ENCODE measurements around the gene ACADM.
A peak's percentile ranks its signal among the peaks of the same experiment; 100 is the strongest.
"Not testable (repeated sequence)": the region's sequence is repeated elsewhere in the genome, so short reads cannot be mapped to it uniquely, and the experiment has no call there.

The ACADM gene

DNA sequence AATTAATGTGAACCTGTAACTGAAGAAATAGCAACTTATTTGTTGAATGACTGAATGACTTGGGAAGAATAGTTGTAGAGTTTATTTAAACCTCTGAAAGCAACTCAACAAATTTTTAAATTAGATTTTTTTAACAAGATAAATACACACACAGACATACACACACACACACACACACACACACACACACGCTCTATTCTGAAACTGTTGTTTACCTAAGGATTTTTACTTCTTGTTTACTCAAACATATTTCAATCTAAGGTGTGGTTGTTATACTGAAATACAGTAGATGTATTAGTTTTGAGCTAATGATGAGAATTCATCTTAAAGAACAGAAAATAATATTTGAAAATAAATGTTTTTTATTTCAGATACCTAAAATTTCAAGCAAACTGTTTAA is 11.5 kb downstream of the ACADM start:
- no peak for DNase-seq (ENCODE audit: low read depth, low spot score)

DNA sequence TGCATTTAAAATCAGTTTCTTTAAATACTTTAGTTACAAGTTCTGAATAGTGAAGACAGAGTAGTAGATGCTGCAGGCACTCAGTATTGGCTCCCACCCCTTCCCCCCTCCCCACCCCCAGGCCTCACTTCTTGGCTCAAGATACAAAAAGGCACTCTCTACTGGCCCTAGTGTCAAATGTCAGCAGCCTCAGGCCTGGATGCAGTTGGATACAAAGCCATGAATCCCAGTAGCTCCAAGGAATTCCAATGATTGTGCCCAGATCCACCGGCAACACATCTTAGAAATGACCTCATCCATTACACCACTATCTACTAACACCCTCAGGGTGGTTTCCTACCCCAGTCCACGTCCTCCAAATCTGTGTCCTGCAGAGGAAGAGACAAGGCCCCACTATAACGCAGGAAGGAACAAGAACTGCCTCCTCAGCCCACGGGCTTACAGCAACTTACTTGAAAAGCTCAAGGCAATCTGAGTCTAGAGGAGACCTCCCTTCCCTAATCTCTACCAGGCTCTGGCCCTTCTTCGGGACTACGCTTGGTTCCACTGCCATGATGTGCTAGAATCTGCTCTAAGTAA is 17.6 kb downstream of the ACADM start:
- DNase-seq (ENCODE audit: low read depth, low spot score), result no peak

DNA sequence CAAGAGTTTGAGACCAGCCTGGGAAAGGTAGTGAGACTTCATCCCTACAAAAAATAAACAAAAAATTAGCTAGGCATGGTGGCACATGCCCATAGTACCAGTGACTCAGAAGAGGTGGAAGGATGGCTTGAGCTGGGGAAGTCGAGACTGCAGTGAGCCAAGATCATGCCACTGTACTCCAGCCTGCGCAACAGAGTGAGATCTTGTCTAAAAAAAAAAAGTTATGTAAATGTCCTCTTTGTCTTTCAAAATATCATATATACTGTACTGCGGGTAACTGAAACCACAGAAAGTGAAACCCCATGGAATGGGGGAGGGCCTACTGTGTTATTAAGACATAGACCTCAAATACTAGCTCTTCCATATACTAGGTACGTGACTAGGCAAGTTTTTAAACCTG is 20.8 kb downstream of the ACADM start:
- DNase-seq (ENCODE audit: low read depth, low spot score), result no peak

DNA sequence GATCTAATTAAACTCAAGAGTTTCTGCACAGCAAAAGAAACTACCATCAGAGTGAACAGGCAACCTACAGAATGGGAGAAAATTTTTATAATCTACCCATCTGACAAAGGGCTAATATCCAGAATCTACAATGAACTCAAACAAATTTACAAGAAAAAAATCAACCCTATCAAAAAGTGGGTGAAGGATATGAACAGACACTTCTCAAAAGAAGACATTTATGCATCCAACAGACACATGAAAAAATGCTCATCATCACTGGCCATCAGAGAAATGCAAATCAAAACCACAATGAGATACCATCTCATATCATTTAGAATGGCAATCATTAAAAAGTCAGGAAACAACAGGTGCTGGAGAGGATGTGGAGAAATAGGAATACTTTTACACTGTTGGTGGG is 32.7 kb downstream of the ACADM start:
- DNase-seq (ENCODE audit: low read depth, low spot score), result not testable (repeated sequence)

DNA sequence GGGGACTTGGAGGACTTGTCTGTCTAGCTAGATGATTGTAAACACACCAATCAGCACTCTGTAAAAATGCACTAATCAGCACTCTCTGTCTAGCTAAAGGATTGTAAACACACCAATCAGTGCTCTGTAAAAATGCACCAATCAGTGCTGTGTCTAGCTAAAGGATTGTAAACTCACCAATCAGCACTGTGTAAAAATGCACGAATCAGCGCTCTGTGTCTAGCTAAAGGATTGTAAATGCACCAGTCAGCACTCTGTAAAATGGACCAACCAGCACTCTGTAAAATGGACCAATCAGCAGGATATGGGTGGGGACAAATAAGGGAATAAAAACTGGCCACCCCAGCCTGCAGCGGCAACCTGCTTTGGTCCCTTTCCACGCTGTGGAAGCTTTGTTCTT is 34.0 kb downstream of the ACADM start:
- DNase-seq (ENCODE audit: low read depth, low spot score), result not testable (repeated sequence)

DNA sequence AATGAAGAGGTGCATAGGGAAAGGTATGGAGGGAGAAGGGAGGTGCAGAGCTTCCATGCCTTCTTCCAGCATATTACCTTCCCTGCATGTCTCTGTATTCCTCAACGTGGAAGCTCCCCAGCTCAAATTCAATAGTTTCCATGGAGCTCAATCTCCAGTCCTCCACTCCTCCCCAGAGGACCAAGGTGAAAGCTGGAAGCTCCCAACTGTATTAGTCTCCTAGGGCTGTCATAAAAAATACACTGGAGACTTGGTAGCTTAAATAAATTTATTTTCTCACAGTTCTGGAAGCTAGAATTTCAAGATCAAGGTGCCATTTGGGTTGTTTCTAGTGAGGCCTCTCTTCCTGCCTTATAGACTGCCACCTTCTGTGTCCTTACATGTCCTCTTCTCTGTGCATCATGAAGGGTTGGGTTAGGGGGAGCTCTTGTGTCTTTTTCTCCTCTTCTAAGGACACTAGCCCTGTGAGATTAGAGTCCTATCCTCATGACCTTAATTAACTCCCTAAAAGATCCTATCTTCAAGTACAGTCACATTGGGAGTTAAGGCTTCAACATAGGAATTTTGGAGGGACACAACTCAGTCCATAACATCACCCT is 39.6 kb downstream of the ACADM start:
- DNase-seq (ENCODE audit: low read depth, low spot score), result no peak

DNA sequence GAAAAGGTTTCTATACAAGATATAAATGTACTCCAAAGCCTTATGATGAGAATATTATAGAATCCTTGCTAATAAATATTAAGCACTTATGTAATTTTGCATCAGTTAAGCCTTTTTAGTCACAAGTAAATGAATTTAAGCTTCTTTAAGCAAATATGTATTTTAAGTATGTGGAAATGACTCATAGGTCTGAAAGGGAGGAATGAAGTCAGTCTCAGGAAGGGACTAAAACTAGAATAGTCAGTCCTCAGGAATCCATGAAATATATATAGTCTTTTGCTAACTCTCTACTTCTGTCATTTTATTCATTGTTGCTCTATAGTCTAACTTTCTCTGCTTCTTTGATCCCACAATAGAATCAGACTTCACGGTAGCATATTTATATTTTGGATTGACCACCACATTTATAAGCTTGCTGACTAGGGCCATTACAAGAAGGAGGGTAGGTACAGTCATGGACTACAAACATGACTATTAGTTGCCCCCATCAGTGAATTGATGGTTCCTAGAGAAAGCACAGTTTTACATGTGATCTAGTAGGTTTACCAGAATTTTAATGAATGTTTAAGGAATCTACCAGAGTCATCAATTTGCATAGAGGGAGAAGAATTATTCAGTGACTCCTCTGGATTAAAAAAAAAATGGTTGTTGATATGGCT is 41.3 kb downstream of the ACADM start:
- DNase-seq (ENCODE audit: low read depth, low spot score), result no peak

DNA sequence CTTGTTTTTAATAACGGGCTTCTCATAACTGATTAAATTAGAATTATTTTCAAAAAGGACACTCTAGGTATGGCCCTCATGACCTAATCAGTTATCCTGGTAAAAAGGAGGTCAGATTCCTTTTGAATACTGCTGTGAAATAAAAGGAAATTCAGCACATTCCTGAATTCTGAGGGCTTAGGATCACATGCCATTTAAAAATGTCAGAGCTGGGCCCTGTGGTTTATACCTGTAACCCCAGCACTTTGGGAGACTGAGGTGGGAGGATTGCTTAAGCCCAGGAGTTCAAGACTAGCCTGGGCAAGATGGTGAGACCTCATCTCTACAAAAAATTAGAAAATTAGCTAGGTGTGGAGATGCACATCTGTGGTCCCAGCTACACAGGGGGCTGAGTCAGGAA is 43.5 kb downstream of the ACADM start:
- DNase-seq (ENCODE audit: low read depth, low spot score), result no peak

DNA sequence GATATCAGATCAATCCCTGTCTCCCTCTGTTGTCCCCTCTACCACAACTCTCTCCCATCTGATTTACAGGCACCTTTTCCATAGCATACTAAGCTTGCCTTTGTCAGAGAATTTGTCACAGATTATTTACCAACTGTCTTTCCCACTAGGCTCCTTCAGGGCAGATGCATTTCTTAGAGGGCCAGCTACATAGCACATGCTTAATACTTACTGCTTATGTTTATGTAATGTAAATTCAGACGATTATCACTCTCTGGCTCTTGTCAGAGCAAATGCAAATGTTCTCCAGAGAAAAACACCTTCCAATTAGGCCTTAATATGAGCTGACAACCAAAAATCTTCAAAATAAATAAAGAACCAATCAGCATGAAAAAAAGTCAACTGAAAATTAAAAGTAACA is 46.3 kb downstream of the ACADM start:
- no peak for DNase-seq (ENCODE audit: low read depth, low spot score)

DNA sequence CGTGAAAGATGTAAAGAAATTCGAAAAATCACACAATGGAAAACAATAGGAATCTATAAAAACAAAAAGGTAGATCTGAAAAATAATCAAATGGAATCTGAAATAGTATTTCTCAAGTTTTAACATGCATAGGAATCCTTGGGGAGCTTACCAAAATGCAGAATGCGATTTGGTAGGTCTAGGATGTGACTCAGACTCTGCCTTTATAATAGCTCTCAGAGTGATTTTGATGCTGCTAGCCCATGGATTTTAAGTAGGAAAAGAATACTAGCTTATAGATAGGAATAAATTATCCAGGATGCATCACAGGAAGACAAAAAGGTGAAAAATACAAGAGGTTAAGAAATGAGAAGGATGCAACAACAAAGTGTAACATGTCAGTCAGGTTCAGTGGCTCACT is 47.5 kb downstream of the ACADM start:
- DNase-seq (ENCODE audit: low read depth, low spot score), result no peak

DNA sequence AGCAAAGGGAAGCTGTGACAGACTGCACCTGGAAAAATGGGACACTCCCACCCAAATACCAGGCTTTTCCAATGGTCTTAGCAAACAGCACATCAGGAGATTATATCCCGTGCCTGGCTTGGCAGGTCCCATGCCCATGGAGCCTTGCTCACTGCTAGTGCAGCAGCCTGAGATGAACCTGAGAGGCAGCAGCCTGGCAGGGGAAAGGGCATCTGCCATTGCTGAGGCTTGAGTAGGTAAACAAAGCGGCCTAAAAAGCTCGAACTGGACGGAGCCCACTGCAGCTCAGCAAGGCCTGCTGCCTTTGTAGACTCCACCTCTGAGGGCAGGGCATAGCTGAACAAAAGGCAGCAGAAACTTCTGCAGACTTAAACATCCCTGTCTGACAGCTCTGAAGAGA is 53.3 kb downstream of the ACADM start:
- DNase-seq (ENCODE audit: low read depth, low spot score), result not testable (repeated sequence)

DNA sequence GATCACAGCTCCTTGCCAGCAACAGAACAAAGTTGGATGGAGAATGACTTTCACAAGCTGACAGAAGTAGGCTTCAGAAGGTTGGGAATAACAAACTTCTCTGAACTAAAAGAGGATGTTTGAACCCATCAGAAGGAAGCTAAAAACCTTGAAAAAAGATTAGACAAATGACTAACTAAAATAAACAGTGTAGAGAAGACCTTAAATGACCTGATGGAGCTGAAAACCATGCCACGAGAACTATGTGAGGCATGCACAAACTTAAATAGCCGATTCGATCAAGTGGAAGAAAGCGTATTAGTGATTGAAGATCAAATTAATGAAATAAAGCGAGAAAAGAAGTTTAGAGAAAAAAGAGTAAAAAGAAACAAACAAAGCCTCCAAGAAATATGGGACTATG is 54.2 kb downstream of the ACADM start:
- not testable (repeated sequence) for DNase-seq (ENCODE audit: low read depth, low spot score)

DNA sequence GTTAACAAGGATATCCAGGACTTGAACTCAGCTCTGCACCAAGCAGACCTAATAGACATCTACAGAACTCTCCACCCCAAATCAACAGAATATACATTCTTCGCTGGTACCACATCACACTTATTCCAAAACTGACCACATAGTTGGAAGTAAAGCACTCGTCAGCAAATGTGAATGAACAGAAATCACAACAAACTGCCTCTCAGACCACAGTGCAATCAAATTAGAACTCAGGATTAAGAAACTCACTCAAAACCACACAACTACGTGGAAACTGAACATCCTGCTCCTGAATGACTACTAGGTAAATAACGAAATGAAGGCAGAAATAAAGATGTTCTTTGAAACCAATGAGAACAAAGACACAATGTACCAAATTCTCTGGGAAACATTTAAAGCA is 55.7 kb downstream of the ACADM start:
- DNase-seq (ENCODE audit: low read depth, low spot score), result not testable (repeated sequence)

DNA sequence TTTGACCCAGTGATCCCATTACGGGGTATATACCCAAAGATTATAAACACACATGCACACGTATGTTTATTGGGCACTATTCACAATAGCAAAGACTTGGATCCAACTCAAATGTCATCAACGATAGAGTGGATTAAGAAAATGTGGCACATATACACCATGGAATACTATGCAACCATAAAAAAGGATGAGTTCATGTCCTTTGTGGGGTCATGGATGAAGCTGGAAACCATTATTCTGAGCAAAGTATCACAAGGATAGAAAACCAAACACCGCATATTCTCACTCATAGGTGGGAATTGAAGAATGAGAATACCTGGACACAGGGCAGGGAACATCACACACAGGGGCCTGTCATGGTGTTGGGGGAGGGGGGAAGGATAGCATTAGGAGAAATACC is 59.4 kb downstream of the ACADM start:
- not testable (repeated sequence) for DNase-seq (ENCODE audit: low read depth, low spot score)

DNA sequence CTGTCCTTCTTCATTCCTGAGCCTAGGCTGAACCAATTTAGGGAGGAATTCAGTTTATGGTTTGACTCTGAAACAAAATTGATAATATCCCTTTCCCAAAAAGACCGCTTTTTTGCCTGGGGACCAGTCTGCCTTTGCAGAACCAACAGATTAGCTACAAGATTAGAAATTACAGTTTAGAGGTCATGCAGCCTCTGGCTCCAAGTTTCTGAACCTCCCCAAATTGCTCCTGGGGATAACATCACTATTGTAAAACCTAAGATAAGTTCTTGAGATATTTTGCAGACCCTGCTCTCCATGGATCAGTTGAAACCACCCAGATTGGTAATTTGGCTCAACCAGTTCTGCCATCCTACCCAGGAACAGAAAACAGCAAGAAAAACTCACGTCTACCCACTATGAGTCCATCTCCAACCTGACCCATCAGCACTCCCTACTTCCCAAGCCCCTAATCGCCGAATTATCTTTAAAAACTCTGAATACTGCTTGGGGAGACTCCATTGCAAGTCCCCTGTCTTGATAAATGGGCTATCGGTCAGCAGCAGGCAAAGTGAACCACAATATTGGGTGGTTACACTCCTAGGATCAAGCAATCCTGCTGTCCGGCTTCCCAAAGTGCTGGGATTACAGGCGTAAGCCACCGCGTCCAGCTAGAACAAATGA is 60.9 kb downstream of the ACADM start:
- no peak for DNase-seq (ENCODE audit: low read depth, low spot score)

DNA sequence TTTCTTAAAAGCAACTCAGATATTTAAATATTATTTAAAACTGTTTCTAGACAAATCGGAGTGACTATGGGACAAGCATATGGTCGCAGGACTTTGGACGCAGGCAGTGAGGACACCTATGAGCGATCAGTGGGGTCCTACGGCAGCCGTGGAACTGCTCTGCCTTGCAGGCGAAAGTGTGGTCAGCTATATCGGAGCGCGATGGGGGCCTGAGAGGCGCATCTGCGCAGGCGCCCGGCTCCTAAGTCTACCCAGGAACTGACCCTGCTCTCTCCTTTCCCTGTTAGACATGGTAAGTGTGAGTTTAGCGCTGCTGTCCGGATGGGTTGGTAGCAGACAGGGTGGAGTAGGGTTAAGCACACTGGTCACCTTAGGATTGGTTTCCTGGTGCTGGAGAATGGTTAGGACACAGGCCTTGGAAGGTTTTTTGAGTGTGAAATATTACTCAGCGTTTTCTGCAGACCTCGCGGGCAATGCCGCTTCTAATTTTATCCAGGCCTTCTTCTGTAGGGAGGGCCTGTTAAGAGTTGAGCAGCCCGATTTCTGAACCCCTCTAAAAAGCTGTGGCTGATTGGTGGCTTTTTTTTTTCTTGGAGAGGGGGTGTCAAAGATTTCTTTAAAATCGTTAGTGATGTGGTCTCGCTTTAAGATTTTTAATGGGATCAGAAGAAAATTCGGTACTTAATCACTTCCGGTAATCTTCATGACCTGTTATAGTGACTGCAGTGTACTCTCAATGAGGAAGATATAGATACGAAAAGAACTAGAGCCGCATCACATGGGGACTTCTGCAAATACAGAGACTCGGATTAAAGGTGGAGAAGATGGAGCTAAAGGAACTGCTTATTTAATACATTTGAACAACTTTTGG is 61.7 kb downstream of the ACADM start, which contains the start of gene RABGGTB:
Gene RABGGTB (plus strand): TSS at position 274 of the 871 bp plus-strand sequence. CDS start 16 bp downstream, at position 290.
- peak; percentile 86 for DNase-seq (ENCODE audit: low read depth, low spot score)

DNA sequence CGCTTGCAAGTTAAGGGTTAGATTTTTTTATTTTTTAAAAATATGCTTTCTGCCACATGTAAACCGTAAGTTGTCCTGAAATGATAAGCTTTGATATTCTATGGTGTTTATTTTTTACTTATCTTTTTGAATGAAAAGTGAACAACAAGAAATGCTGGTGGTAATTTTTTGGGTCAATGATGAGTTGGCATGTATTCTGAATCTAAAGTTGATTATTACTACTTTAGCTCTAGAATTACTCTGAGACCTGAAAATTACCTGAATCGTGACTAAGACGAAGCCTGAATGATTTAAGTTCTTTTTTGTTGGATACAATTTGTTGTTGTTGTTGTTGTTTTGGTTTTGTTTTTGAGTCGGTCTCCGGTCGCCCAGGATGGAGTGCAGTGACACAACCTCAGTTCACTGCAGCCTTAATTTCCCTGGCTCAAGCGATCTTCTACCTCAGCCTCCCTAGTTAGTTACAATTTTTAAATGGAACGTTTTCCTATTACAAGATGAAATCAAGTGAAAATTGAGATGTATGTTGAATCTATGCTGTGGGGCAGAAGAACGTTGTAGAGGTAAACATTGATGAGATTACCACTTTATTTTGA is 62.5 kb downstream of the ACADM start:
- no peak for DNase-seq (ENCODE audit: low read depth, low spot score)

DNA sequence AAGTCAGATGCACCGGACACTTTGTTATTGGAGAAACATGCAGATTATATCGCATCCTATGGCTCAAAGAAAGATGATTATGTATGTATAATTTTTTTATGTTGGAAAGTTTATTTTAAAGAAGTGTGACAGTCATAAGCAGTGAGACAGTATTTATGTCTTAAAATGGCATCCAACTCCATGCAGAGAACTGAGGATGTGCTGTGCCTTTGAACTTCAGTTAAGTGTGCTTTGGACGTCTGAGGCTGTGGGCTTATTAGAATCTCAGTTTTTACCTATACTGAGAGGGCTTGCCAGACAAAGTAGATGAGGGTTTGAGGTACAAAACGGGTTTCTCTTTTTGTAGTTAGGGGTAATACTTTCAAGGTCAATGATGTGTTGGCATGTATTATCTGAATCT is 63.0 kb downstream of the ACADM start:
- no peak for DNase-seq (ENCODE audit: low read depth, low spot score)

DNA sequence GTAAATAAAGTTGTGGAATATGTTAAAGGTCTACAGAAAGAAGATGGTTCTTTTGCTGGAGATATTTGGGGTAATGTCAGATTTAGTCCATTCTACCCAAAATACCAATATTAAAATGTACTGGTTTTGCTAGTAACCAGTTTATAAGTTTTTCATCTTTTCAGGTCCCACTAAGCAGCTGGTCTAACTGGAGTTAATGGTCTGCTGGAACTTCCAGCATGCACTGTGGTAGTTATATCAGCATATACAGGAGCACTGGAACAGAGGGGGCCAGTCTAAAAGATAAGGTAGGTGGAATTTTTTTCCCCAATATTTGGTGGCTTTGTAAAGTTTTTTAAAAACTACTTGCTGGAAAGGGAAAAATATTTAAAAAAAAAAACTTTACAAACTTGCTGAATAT is 65.5 kb downstream of the ACADM start:
- no peak for DNase-seq (ENCODE audit: low read depth, low spot score)

DNA sequence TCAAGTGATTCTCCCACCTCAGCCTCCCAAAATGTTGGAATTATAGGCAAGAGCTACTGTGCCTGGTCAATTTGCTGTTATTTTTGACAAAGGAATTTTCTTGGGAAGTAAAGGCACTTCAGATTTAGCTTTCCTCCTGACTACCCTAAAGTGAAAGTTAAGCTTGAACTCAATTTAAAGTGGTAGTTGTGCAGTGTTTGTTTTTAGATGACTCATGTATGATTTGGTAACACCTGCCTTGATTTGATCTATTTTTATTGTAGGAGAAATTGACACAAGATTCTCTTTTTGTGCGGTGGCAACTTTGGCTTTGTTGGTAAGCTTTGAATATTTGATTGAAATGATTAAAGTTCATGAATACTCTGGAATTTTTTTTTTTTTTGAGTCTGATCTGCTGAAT is 66.5 kb downstream of the ACADM start:
- no peak for DNase-seq (ENCODE audit: low read depth, low spot score)

DNA sequence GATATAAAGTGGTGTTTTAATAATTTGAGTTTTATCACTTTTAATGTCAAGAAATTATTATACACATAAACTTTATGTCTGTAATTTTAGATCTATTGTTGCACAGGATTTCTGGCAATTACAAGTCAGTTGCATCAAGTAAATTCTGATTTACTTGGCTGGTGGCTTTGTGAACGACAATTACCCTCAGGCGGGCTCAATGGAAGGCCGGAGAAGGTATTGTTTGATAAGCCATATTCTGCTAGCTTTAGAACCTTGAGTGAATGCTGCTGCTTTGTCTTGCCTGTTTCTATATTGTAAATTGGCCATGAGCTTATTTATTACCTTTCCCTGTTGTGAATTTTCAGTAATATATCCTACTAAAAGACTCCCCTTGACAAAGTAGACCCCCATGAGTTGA is 67.6 kb downstream of the ACADM start:
- no peak for DNase-seq (ENCODE audit: low read depth, low spot score)

All from brain pericyte (primary cell).